Activated T-helper 2 cell treated with anti-CD3 and anti-CD28 coated beads, Interferon-gamma antibody, Interleukin-2, Interleukin-4, amounts not matched to agents 10 μg/mL and 5 μg/mL and 100 μg/mL, durations not matched to agents 14 hours and 24 hours and 36 hours (primary cell): Measurements from ENCODE around the gene ZNF223. TPM values are rescaled to one million over a fixed set of nuclear protein-coding genes. Genes with fewer than 3 reads are reported as not detected.

Source experiments
- DNase-seq: peaks from one replicate; pipeline ENCODE4 v3.0.0; 2021; ENCODE audit warnings: low spot score
- H3K27ac Mint-ChIP-seq: one replicate; pipeline ENCODE4 v1.8.0; 2021; ENCODE audit warnings: mixed read lengths
- H3K27me3 Mint-ChIP-seq: one replicate; pipeline ENCODE4 v1.8.0; 2021; ENCODE audit warnings: low read depth, mixed read lengths
- H3K36me3 Mint-ChIP-seq: one replicate; pipeline ENCODE4 v1.8.0; 2021; ENCODE audit warnings: low read depth, mixed read lengths
- H3K4me1 Mint-ChIP-seq: one replicate; pipeline ENCODE4 v1.8.0; 2021; ENCODE audit warnings: low read depth, mixed read lengths
- H3K4me3 Mint-ChIP-seq: one replicate; pipeline ENCODE4 v1.8.0; 2021; ENCODE audit warnings: low read depth, mild to moderate bottlenecking, moderate library complexity, mixed read lengths
- H3K9me3 Mint-ChIP-seq: one replicate; pipeline ENCODE4 v1.8.0; 2021; ENCODE audit warnings: mixed read lengths
- intact Hi-C: fragments of 100-400 bp; cut with micrococcal nuclease; formaldehyde crosslinking; loops from one replicate; pipeline ENCODE4 v1.15.1; 2023
- total RNA-seq: library from RNA; stranded (reverse); gene quantifications from 2 replicates; pipeline ENCODE4 v1.2.3, GENCODE V29; 2022

ZNF223 gene
- total RNA-seq, 1 donor from 2014 or later = not detected

- Mint-ChIP-seq H3K27me3 (no peaks in the 10 kb centered on the region), H3K27ac (no peak overlapping the region), H3K4me3 (no peak overlapping the region), H3K4me1 (peaks cover 15% of the 10 kb centered on the region), H3K9me3 (peaks cover 66% of the 10 kb centered on the region), H3K36me3 (peaks cover 62% of the 10 kb centered on the region)
- DNase-seq = no peak
- intact Hi-C loops = no loop called here
Measured at GRCh38 chr19:44026622-44027021, 25.2 kb upstream of the ZNF223 start.

- H3K27me3 Mint-ChIP-seq = no peaks in the 10 kb centered on the region
- H3K27ac Mint-ChIP-seq = no peak overlapping the region
- H3K9me3 Mint-ChIP-seq = peaks cover 83% of the 10 kb centered on the region
- intact Hi-C loops = no loop called here
- no peak for DNase-seq
- H3K36me3 Mint-ChIP-seq = peaks cover 51% of the 10 kb centered on the region
- no peaks in the 10 kb centered on the region for H3K4me1 Mint-ChIP-seq
- no peak overlapping the region for H3K4me3 Mint-ChIP-seq
Measured at GRCh38 chr19:44032001-44032610, 19.7 kb upstream of the ZNF223 start.

- intact Hi-C loops = no loop called here
- no peaks in the 10 kb centered on the region for H3K4me1 Mint-ChIP-seq
Measured at GRCh38 chr19:44042147-44042546, 9.7 kb upstream of the ZNF223 start.

GRCh38 chr19:44050740-44051649 is 841 bp upstream of the ZNF223 start:
- Mint-ChIP-seq H3K4me3 (peak overlapping the region; percentile 76), H3K36me3 (peaks cover 3% of the 10 kb centered on the region), H3K4me1 (peaks cover 6% of the 10 kb centered on the region), H3K27me3 (no peaks in the 10 kb centered on the region), H3K9me3 (peaks cover 41% of the 10 kb centered on the region), H3K27ac (no peak overlapping the region)
- DNase-seq = no peak
- intact Hi-C loops = loop anchor here (2.0 kb wide), 1 partner anchor 48 kb away; the partner anchor contains the start of gene ZNF230

More at GRCh38 chr19:44042147-44042546, 9.7 kb upstream of the ZNF223 start:
- H3K36me3 Mint-ChIP-seq = no peaks in the 10 kb centered on the region
- H3K9me3 Mint-ChIP-seq = peaks cover 59% of the 10 kb centered on the region
- no peak overlapping the region for H3K4me3 Mint-ChIP-seq
- no peaks in the 10 kb centered on the region for H3K27me3 Mint-ChIP-seq
- no peak overlapping the region for H3K27ac Mint-ChIP-seq
- no peak for DNase-seq

GRCh38 chr19:44055870-44056269 is 4.0 kb downstream of the ZNF223 start:
- intact Hi-C loops = no loop called here
- H3K9me3 Mint-ChIP-seq = peaks cover 49% of the 10 kb centered on the region
- H3K27me3 Mint-ChIP-seq = no peaks in the 10 kb centered on the region
- H3K36me3 Mint-ChIP-seq = peaks cover 3% of the 10 kb centered on the region
- H3K4me3 Mint-ChIP-seq = no peak overlapping the region
- H3K27ac Mint-ChIP-seq = no peak overlapping the region
- DNase-seq = no peak
- peaks cover 6% of the 10 kb centered on the region for H3K4me1 Mint-ChIP-seq

- intact Hi-C loops = no loop called here
- Mint-ChIP-seq H3K36me3 (no peaks in the 10 kb centered on the region), H3K4me1 (no peaks in the 10 kb centered on the region), H3K4me3 (no peak overlapping the region), H3K9me3 (peaks cover 42% of the 10 kb centered on the region), H3K27me3 (no peaks in the 10 kb centered on the region), H3K27ac (no peak overlapping the region)
- DNase-seq = no peak
Measured at GRCh38 chr19:44059229-44059628, 7.4 kb downstream of the ZNF223 start.

GRCh38 chr19:44061038-44061437 is 9.2 kb downstream of the ZNF223 start:
- Mint-ChIP-seq H3K27me3 (no peaks in the 10 kb centered on the region), H3K27ac (no peak overlapping the region), H3K36me3 (no peaks in the 10 kb centered on the region), H3K4me3 (no peak overlapping the region), H3K9me3 (peaks cover 39% of the 10 kb centered on the region), H3K4me1 (no peaks in the 10 kb centered on the region)
- DNase-seq = no peak
- intact Hi-C loops = no loop called here

GRCh38 chr19:44066305-44066704 is 14.5 kb downstream of the ZNF223 start:
- intact Hi-C loops = no loop called here
- Mint-ChIP-seq H3K9me3 (peaks cover 61% of the 10 kb centered on the region), H3K27ac (no peak overlapping the region), H3K27me3 (no peaks in the 10 kb centered on the region), H3K36me3 (peaks cover 12% of the 10 kb centered on the region), H3K4me3 (no peak overlapping the region), H3K4me1 (peaks cover 1% of the 10 kb centered on the region)
- DNase-seq = no peak

GRCh38 chr19:44069415-44069814 is 17.6 kb downstream of the ZNF223 start:
- Mint-ChIP-seq H3K4me3 (no peak overlapping the region), H3K27me3 (no peaks in the 10 kb centered on the region), H3K9me3 (peaks cover 70% of the 10 kb centered on the region), H3K4me1 (peaks cover 17% of the 10 kb centered on the region), H3K27ac (no peak overlapping the region), H3K36me3 (peaks cover 25% of the 10 kb centered on the region)
- intact Hi-C loops = no loop called here
- DNase-seq = no peak

- Mint-ChIP-seq H3K36me3 (peaks cover 27% of the 10 kb centered on the region), H3K27me3 (no peaks in the 10 kb centered on the region)
Measured at GRCh38 chr19:44071824-44072542, 20.1 kb downstream of the ZNF223 start, which contains the start of gene ZNF284. TSS of gene ZNF284 (plus strand) at chr19:44072159. CDS start at chr19:44076390, 4,231 bp downstream.

GRCh38 chr19:44072543-44073401 is 20.9 kb downstream of the ZNF223 start:
- no peak for DNase-seq
- Mint-ChIP-seq H3K27me3 (no peaks in the 10 kb centered on the region), H3K27ac (no peak overlapping the region), H3K9me3 (peaks cover 54% of the 10 kb centered on the region), H3K4me3 (peak overlapping the region; percentile 85), H3K36me3 (peaks cover 31% of the 10 kb centered on the region), H3K4me1 (peaks cover 17% of the 10 kb centered on the region)
- intact Hi-C loops = loop anchor here (1.0 to 5.0 kb wide), 5 partner anchors 22 to 140 kb away; partner anchors contain the start of genes ZNF155, ZNF222, ZNF224 and ZNF227

More at GRCh38 chr19:44071824-44072542, 20.1 kb downstream of the ZNF223 start, which contains the start of gene ZNF284:
- H3K4me1 Mint-ChIP-seq = peaks cover 17% of the 10 kb centered on the region
- intact Hi-C loops = loop anchor here (1.0 to 5.0 kb wide), 5 partner anchors 22 to 140 kb away; partner anchors contain the start of genes ZNF155, ZNF222, ZNF224 and ZNF227
- peak; percentile 77 for DNase-seq
- peak within 1 kb of the TSS; percentile 85 for H3K4me3 Mint-ChIP-seq
- peak within 1 kb of the TSS; percentile 50 for H3K27ac Mint-ChIP-seq
- H3K9me3 Mint-ChIP-seq = peaks cover 59% of the 10 kb centered on the region

GRCh38 chr19:44076325-44076724 is 24.5 kb downstream of the ZNF223 start:
- Mint-ChIP-seq H3K4me1 (peaks cover 16% of the 10 kb centered on the region), H3K36me3 (peaks cover 28% of the 10 kb centered on the region), H3K27me3 (no peaks in the 10 kb centered on the region), H3K4me3 (no peak overlapping the region), H3K27ac (no peak overlapping the region), H3K9me3 (peaks cover 25% of the 10 kb centered on the region)
- intact Hi-C loops = no loop called here
- DNase-seq = no peak
